ENCODE results near the gene ACP2. TPM values are rescaled to one million over a fixed set of nuclear protein-coding genes. Genes with fewer than 3 reads are reported as not detected.
"Not testable (repeated sequence)": the region's sequence is repeated elsewhere in the genome, so short reads cannot be mapped to it uniquely, and the experiment has no call there.

ACP2 gene
- total RNA-seq, 1 donor from 2014 or later, result 21.2 TPM

GRCh38 chr11:47208008-47208552, 40.5 kb downstream of the ACP2 start:
- not testable (repeated sequence) for FAIRE-seq; DNase-seq (ENCODE audit: low spot score in 2 of 2)

GRCh38 chr11:47207459-47207858, 41.2 kb downstream of the ACP2 start:
- FAIRE-seq (no peak), DNase-seq (ENCODE audit: low spot score in 2 of 2) (no peak)

- not testable (repeated sequence) for FAIRE-seq; DNase-seq (ENCODE audit: low spot score in 2 of 2)
Measured at GRCh38 chr11:47206577-47206976, 42.0 kb downstream of the ACP2 start.

GRCh38 chr11:47204637-47204989, 44.0 kb downstream of the ACP2 start:
- DNase-seq (ENCODE audit: low spot score in 2 of 2) (peak in 1 of 2 donors; percentile 33), FAIRE-seq (no peak)

- no peak for DNase-seq (ENCODE audit: low spot score in 2 of 2)
- FAIRE-seq, result no peak
Measured at GRCh38 chr11:47202576-47202975, 46.0 kb downstream of the ACP2 start.

- no peak for DNase-seq (ENCODE audit: low spot score in 2 of 2)
Measured at GRCh38 chr11:47201015-47201414, 47.6 kb downstream of the ACP2 start.

GRCh38 chr11:47198161-47198560, 50.5 kb downstream of the ACP2 start:
- FAIRE-seq; DNase-seq (ENCODE audit: low spot score in 2 of 2): not testable (repeated sequence)

More at GRCh38 chr11:47201015-47201414, 47.6 kb downstream of the ACP2 start:
- FAIRE-seq, result no peak

- FAIRE-seq (no peak), DNase-seq (ENCODE audit: low spot score in 2 of 2) (no peak)
Measured at GRCh38 chr11:47192111-47192510, 56.5 kb downstream of the ACP2 start.

- FAIRE-seq; DNase-seq (ENCODE audit: low spot score in 2 of 2): not testable (repeated sequence)
Measured at GRCh38 chr11:47191137-47191536, 57.5 kb downstream of the ACP2 start.

Other genes with a start within 250 kb of the ACP2 start
- 110 TPM for gene ARFGAP2, start 71.9 kb downstream of the ACP2 start, total RNA-seq
- 2.0 TPM for gene PACSIN3, start 62.4 kb downstream of the ACP2 start, total RNA-seq
- gene DDB2, start 33.8 kb downstream of the ACP2 start, total RNA-seq, result 8.2 TPM
- gene NR1H3, start 9.2 kb upstream of the ACP2 start, total RNA-seq, result 8.2 TPM
- gene MADD, start 21.3 kb upstream of the ACP2 start, total RNA-seq, result 53.8 TPM
- not detected for gene MYBPC3, start 103.9 kb upstream of the ACP2 start, total RNA-seq
- gene SPI1, start 129.7 kb upstream of the ACP2 start, total RNA-seq, result 1.2 TPM
- gene SLC39A13, start 159.8 kb upstream of the ACP2 start, total RNA-seq, result 8.6 TPM
- gene PSMC3, start 177.6 kb upstream of the ACP2 start, total RNA-seq, result 104 TPM
- gene RAPSN, start 200.3 kb upstream of the ACP2 start, total RNA-seq, result not detected